Karpas-422 (cell line): Measurements from ENCODE around the gene FOXO1. TPM values are rescaled to one million over a fixed set of nuclear protein-coding genes. Genes with fewer than 3 reads are reported as not detected.

Source experiments
- DNase-seq: peaks from one replicate; pipeline ENCODE4 v3.0.0-alpha.2; 2015
- H2AFZ ChIP-seq: fragments of 200-600 bp; sonication (generic); 2 replicates; pipeline ENCODE4 v1.6.1; 2014; ENCODE audit warnings: antibody characterized with exemption, low read length, mixed read lengths
- H3K27ac ChIP-seq: fragments of 200-600 bp; sonication (generic); 2 replicates; pipeline ENCODE4 v1.5.1; 2014; ENCODE audit warnings: mild to moderate bottlenecking, low read length, moderate library complexity
- H3K27me3 ChIP-seq: fragments of 200-600 bp; sonication (generic); 2 replicates; pipeline ENCODE4 v1.6.1; 2014; ENCODE audit warnings: low read length, mixed read lengths
- H3K36me3 ChIP-seq: fragments of 200-600 bp; sonication (generic); 2 replicates; pipeline ENCODE4 v1.6.1; 2014; ENCODE audit warnings: low read length, mixed read lengths; ENCODE audit not compliant: insufficient read depth
- H3K4me1 ChIP-seq: fragments of 200-600 bp; sonication (generic); 2 replicates; pipeline ENCODE4 v1.6.1; 2014; ENCODE audit warnings: mild to moderate bottlenecking, low read length, mixed read lengths
- H3K4me2 ChIP-seq: fragments of 200-600 bp; sonication (generic); 2 replicates; pipeline ENCODE4 v1.6.1; 2014; ENCODE audit warnings: low read length, low read depth, mild to moderate bottlenecking; ENCODE audit not compliant: poor library complexity, severe bottlenecking
- H3K4me3 ChIP-seq: fragments of 200-600 bp; sonication (generic); 2 replicates; pipeline ENCODE4 v1.5.1; 2014; ENCODE audit warnings: mild to moderate bottlenecking, antibody characterized with exemption, low read length, mixed read lengths
- H3K79me2 ChIP-seq: fragments of 200-600 bp; sonication (generic); 2 replicates; pipeline ENCODE4 v1.6.1; 2014; ENCODE audit warnings: mild to moderate bottlenecking, low read length, mixed read lengths
- H3K9ac ChIP-seq: fragments of 200-600 bp; sonication (generic); 2 replicates; pipeline ENCODE4 v1.6.0; 2014; ENCODE audit warnings: low read length
- H3K9me2 ChIP-seq: fragments of 200-600 bp; sonication (generic), shearing (Covaris generic); replicated peaks from 2 replicates; pipeline ENCODE4 v1.6.0; 2014; ENCODE audit warnings: mild to moderate bottlenecking, low read length, moderate library complexity; ENCODE audit not compliant: insufficient read depth
- H3K9me3 ChIP-seq: fragments of 300-700, 200-600 bp; sonication (generic); 2 replicates; pipeline ENCODE4 v1.6.1; 2014; ENCODE audit warnings: low read length, mixed read lengths
- H4K20me1 ChIP-seq: fragments of 200-600 bp; sonication (generic); 2 replicates; pipeline ENCODE4 v1.6.1; 2014; ENCODE audit warnings: mild to moderate bottlenecking, antibody characterized with exemption, low read length, low read depth; ENCODE audit not compliant: insufficient read depth
- total RNA-seq: library from RNA; depleted of rRNA; stranded (reverse); fragments of >200 nt; shearing (Covaris generic); gene quantifications from 2 replicates; pipeline ENCODE4 v1.2.3, GENCODE V29; 2014; ENCODE audit warnings: low replicate concordance

FOXO1 gene
- total RNA-seq, 1 experiment from 2014 or later = 51.6 TPM

GRCh38 chr13:40671956-40672764, 5.7 kb upstream of the FOXO1 start:
- Histone ChIP-seq H4K20me1 (no peaks in the 10 kb centered on the region), H3K9me3 (no peaks in the 10 kb centered on the region), H3K4me1 (peaks cover 48% of the 10 kb centered on the region), H3K79me2 (no peaks in the 10 kb centered on the region), H3K4me3 (0 out of 2 replicates have a peak overlapping the region, but pooled peaks have one; percentile 13), H3K9ac (peak overlapping the region; percentile 27; the same call in 1 of the 2 replicates), H3K27ac (peak overlapping the region; percentile 74), H2AFZ (no peak overlapping the region), H3K36me3 (no peaks in the 10 kb centered on the region), H3K9me2 (no peaks in the 10 kb centered on the region), H3K27me3 (no peaks in the 10 kb centered on the region), H3K4me2 (peak overlapping the region; percentile 61)
- DNase-seq = peak; percentile 85

DNA sequence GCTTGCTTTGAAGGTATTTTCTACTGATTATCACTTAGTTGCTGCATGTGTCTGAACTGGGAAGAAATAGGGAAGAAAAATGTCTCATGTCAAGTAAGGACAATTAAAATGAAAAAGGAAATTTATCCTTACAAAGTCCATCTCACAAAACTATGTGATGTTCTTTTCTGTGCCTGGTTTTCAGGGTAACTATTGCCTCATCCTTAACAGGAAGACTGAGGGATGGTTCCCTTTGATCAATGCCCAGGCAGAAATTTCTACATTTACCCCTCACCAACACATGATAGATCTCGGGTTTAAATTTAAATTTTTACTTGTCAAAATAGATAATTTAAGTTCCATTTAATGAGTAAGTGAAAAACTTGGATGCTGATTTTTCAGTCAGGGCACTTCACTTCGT, 3.9 kb upstream of the FOXO1 start:
- peaks cover 8% of the 10 kb centered on the region for H3K79me2 ChIP-seq
- no peaks in the 10 kb centered on the region for H3K36me3 ChIP-seq
- peak overlapping the region; percentile 42; the same call in 1 of the 2 replicates for H3K27ac ChIP-seq
- DNase-seq = no peak
- no peak overlapping the region for H3K4me3 ChIP-seq
- no peaks in the 10 kb centered on the region for H3K27me3 ChIP-seq
- no peak overlapping the region for H2AFZ ChIP-seq
- peaks cover 48% of the 10 kb centered on the region for H3K4me1 ChIP-seq
- no peaks in the 10 kb centered on the region for H3K9me2 ChIP-seq
- no peak overlapping the region for H3K4me2 ChIP-seq
- no peaks in the 10 kb centered on the region for H3K9me3 ChIP-seq
- no peak overlapping the region for H3K9ac ChIP-seq
- no peaks in the 10 kb centered on the region for H4K20me1 ChIP-seq

- DNase-seq = peak; percentile 89
- Histone ChIP-seq H3K27ac (peak overlapping the region; percentile 80; the same call in 1 of the 2 replicates), H3K27me3 (no peaks in the 10 kb centered on the region), H3K9me2 (no peaks in the 10 kb centered on the region), H3K4me3 (peak overlapping the region; percentile 85), H4K20me1 (0 out of 2 replicates have a peak, but pooled peaks cover 4% of the 10 kb centered on the region), H3K4me2 (peak overlapping the region; percentile 90), H3K9me3 (no peaks in the 10 kb centered on the region), H3K79me2 (peaks cover 28% of the 10 kb centered on the region), H2AFZ (no peak overlapping the region), H3K4me1 (peaks cover 57% of the 10 kb centered on the region), H3K36me3 (no peaks in the 10 kb centered on the region), H3K9ac (peak overlapping the region; percentile 82)
Measured at GRCh38 chr13:40668335-40668734, 1.9 kb upstream of the FOXO1 start.

DNA sequence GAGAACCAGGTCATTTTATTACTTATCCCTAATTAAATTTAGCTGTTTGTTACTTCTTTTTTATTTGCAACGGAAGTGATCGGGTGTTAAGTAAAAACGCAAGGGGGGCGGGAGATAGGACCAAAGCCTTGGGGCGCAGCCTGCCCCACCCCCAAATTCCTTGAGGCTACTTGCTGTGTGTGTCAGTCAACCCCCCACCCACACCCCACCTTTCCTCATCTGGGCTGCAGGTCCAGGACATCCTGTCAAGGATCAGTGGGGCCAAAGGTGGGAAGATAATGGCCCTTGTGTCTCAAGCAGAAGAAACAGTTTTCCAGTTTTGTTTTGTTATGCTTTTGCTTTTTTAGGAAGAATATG, 1.2 kb upstream of the FOXO1 start:
- H3K4me3 ChIP-seq = peak overlapping the region; percentile 85
- H3K9me2 ChIP-seq = no peaks in the 10 kb centered on the region
- peak overlapping the region; percentile 83 for H2AFZ ChIP-seq
- H3K27ac ChIP-seq = peak overlapping the region; percentile 80
- peaks cover 6% of the 10 kb centered on the region; the same call in 1 of the 2 replicates for H4K20me1 ChIP-seq
- H3K79me2 ChIP-seq = peaks cover 35% of the 10 kb centered on the region
- DNase-seq = peak; percentile 72
- H3K9me3 ChIP-seq = no peaks in the 10 kb centered on the region
- H3K4me1 ChIP-seq = peaks cover 57% of the 10 kb centered on the region
- H3K9ac ChIP-seq = peak overlapping the region; percentile 82
- H3K36me3 ChIP-seq = no peaks in the 10 kb centered on the region
- no peaks in the 10 kb centered on the region for H3K27me3 ChIP-seq
- peak overlapping the region; percentile 90 for H3K4me2 ChIP-seq

GRCh38 chr13:40666933-40667621, 636 bp upstream of the FOXO1 start:
- Histone ChIP-seq H4K20me1 (peaks cover 6% of the 10 kb centered on the region; the same call in 1 of the 2 replicates), H3K36me3 (no peaks in the 10 kb centered on the region), H3K9ac (peak overlapping the region; percentile 82), H3K9me3 (no peaks in the 10 kb centered on the region), H3K4me1 (peaks cover 57% of the 10 kb centered on the region), H3K4me3 (peak overlapping the region; percentile 85), H3K27ac (peak overlapping the region; percentile 80), H3K4me2 (peak overlapping the region; percentile 90), H3K9me2 (no peaks in the 10 kb centered on the region), H3K79me2 (peaks cover 40% of the 10 kb centered on the region), H2AFZ (peak overlapping the region; percentile 83), H3K27me3 (no peaks in the 10 kb centered on the region)
- peak; percentile 80 for DNase-seq

GRCh38 chr13:40665126-40666044, 1.1 kb downstream of the FOXO1 start:
- Histone ChIP-seq H3K9me2 (no peaks in the 10 kb centered on the region), H3K27ac (peak overlapping the region; percentile 77), H3K4me1 (peaks cover 56% of the 10 kb centered on the region), H3K4me3 (peak overlapping the region; percentile 85), H3K36me3 (no peaks in the 10 kb centered on the region), H2AFZ (no peak overlapping the region; the same call in 1 of the 2 replicates), H3K79me2 (peaks cover 57% of the 10 kb centered on the region), H4K20me1 (peaks cover 20% of the 10 kb centered on the region), H3K9ac (peak overlapping the region; percentile 93), H3K27me3 (no peaks in the 10 kb centered on the region), H3K9me3 (no peaks in the 10 kb centered on the region), H3K4me2 (peak overlapping the region; percentile 77)
- peak; percentile 75 for DNase-seq

- H3K27me3 ChIP-seq = no peaks in the 10 kb centered on the region
Measured at GRCh38 chr13:40664350-40665125, 1.9 kb downstream of the FOXO1 start.

More at GRCh38 chr13:40664350-40665125, 1.9 kb downstream of the FOXO1 start:
- H3K9me3 ChIP-seq = no peaks in the 10 kb centered on the region
- H3K27ac ChIP-seq = peak overlapping the region; percentile 69
- peak overlapping the region; percentile 77 for H3K4me2 ChIP-seq
- peaks cover 65% of the 10 kb centered on the region for H3K79me2 ChIP-seq
- peak overlapping the region; percentile 93 for H3K9ac ChIP-seq
- H4K20me1 ChIP-seq = peaks cover 28% of the 10 kb centered on the region
- no peaks in the 10 kb centered on the region for H3K9me2 ChIP-seq
- no peaks in the 10 kb centered on the region for H3K36me3 ChIP-seq
- peak; percentile 77 for DNase-seq
- no peak overlapping the region for H2AFZ ChIP-seq
- H3K4me3 ChIP-seq = peak overlapping the region; percentile 85
- H3K4me1 ChIP-seq = peaks cover 61% of the 10 kb centered on the region
